ENCODE results near the gene ACAP3.

ACAP3 gene

GRCh38 chr1:1244192-1244811, 63.4 kb downstream of the ACAP3 start:
- DNase-seq (ENCODE audit: low spot score) = no peak

GRCh38 chr1:1243807-1244191, 63.9 kb downstream of the ACAP3 start:
- DNase-seq (ENCODE audit: low spot score) = no peak

- no peak for DNase-seq (ENCODE audit: low spot score)
These were observed 64.5 kb downstream of the ACAP3 start for GRCh38 chr1:1243266-1243660.

DNA sequence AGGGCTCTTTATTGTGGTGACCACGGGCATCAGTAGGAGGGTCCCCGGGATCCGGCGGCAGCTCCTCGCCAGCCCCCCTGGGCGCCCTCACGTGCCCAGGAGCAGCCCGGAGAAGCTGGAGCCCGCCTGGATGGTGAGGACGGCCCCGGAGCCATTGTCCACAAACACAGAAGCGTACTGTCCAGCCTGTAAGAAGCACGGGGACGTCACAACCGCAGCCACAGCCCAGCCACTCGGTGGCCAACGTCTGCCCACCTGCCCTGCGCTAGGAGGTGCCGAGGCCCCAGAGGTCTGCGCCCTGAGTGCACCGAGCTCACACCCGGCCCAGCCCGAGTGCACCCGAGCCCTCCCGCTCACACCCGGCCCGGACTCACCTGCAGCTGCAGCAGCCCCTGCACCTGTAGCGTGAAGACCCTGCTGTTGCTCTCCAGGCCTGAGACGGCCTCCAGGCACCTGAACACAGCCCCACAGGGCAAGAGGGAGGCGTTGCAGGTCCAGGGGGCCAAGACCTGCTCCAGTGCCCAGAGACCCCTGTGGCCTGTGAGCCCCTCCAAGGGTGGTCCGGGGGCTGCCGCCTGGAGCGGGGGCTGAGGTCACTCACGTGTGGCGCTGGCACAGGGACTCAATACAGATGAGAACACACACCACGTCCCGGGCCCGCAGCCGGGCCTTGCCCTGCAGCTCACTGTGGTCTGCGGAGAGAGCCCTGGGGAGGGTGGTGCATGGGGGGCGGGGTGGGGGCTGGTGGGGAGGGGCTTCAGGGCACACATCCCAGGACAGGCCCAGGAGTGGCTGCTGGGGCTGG, 65.1 kb downstream of the ACAP3 start:
- DNase-seq (ENCODE audit: low spot score) = no peak

All from CD4-positive, alpha-beta T cell treated with Interleukin-2 at 100 ng/mL for 4 hours (primary cell).